ENCODE measurements around the gene AFF3.
"Not testable (repeated sequence)": the region's sequence is repeated elsewhere in the genome, so short reads cannot be mapped to it uniquely, and the experiment has no call there.

Gene AFF3

GRCh38 chr2:99674090-99674489 lies 468.3 kb downstream of the AFF3 start:
- Histone ChIP-seq H3K9ac (ENCODE audit: low read length) (no peak overlapping the region), H3K4me3 (ENCODE audit: low read length) (no peak overlapping the region), H3K27ac (ENCODE audit: low read depth, low read length) (no peak overlapping the region), H3K27me3 (ENCODE audit: control insufficient read depth, insufficient read depth, low read length) (no peaks in the 10 kb centered on the region), H3K36me3 (ENCODE audit: control insufficient read depth, insufficient read depth, low read length) (no peaks in the 10 kb centered on the region), H3K4me1 (ENCODE audit: control insufficient read depth, insufficient read depth, low read length) (no peaks in the 10 kb centered on the region)

- Histone ChIP-seq H3K4me3 (ENCODE audit: low read length) (no peak overlapping the region), H3K36me3 (ENCODE audit: control insufficient read depth, insufficient read depth, low read length) (no peaks in the 10 kb centered on the region), H3K27me3 (ENCODE audit: control insufficient read depth, insufficient read depth, low read length) (no peaks in the 10 kb centered on the region), H3K27ac (ENCODE audit: low read depth, low read length) (no peak overlapping the region), H3K4me1 (ENCODE audit: control insufficient read depth, insufficient read depth, low read length) (no peaks in the 10 kb centered on the region), H3K9ac (ENCODE audit: low read length) (no peak overlapping the region)
These were observed 469.5 kb downstream of the AFF3 start for GRCh38 chr2:99672766-99673350.

- no peak overlapping the region for H3K27ac ChIP-seq (ENCODE audit: low read depth, low read length)
- no peaks in the 10 kb centered on the region for H3K36me3 ChIP-seq (ENCODE audit: control insufficient read depth, insufficient read depth, low read length)
- no peak overlapping the region for H3K9ac ChIP-seq (ENCODE audit: low read length)
- no peaks in the 10 kb centered on the region for H3K4me1 ChIP-seq (ENCODE audit: control insufficient read depth, insufficient read depth, low read length)
- no peak overlapping the region for H3K4me3 ChIP-seq (ENCODE audit: low read length)
- no peaks in the 10 kb centered on the region for H3K27me3 ChIP-seq (ENCODE audit: control insufficient read depth, insufficient read depth, low read length)
These were observed 471.3 kb downstream of the AFF3 start for GRCh38 chr2:99670768-99671734.

GRCh38 chr2:99666256-99666655 lies 476.1 kb downstream of the AFF3 start:
- H3K9ac ChIP-seq (ENCODE audit: low read length), result no peak overlapping the region
- no peaks in the 10 kb centered on the region for H3K36me3 ChIP-seq (ENCODE audit: control insufficient read depth, insufficient read depth, low read length)
- no peak overlapping the region for H3K4me3 ChIP-seq (ENCODE audit: low read length)
- H3K27ac ChIP-seq (ENCODE audit: low read depth, low read length), result no peak overlapping the region
- H3K27me3 ChIP-seq (ENCODE audit: control insufficient read depth, insufficient read depth, low read length), result no peaks in the 10 kb centered on the region
- H3K4me1 ChIP-seq (ENCODE audit: control insufficient read depth, insufficient read depth, low read length), result peaks cover 6% of the 10 kb centered on the region

GRCh38 chr2:99663641-99664040 lies 478.7 kb downstream of the AFF3 start:
- peaks cover 6% of the 10 kb centered on the region for H3K4me1 ChIP-seq (ENCODE audit: control insufficient read depth, insufficient read depth, low read length)
- no peak overlapping the region for H3K4me3 ChIP-seq (ENCODE audit: low read length)
- H3K36me3 ChIP-seq (ENCODE audit: control insufficient read depth, insufficient read depth, low read length), result no peaks in the 10 kb centered on the region
- no peak overlapping the region for H3K27ac ChIP-seq (ENCODE audit: low read depth, low read length)
- no peak overlapping the region for H3K9ac ChIP-seq (ENCODE audit: low read length)
- no peaks in the 10 kb centered on the region for H3K27me3 ChIP-seq (ENCODE audit: control insufficient read depth, insufficient read depth, low read length)

GRCh38 chr2:99662761-99663341 lies 479.5 kb downstream of the AFF3 start:
- Histone ChIP-seq H3K36me3 (ENCODE audit: control insufficient read depth, insufficient read depth, low read length) (no peaks in the 10 kb centered on the region), H3K9ac (ENCODE audit: low read length) (no peak overlapping the region), H3K27ac (ENCODE audit: low read depth, low read length) (no peak overlapping the region)

GRCh38 chr2:99661761-99662160 lies 480.6 kb downstream of the AFF3 start:
- not testable (repeated sequence) for H3K9ac ChIP-seq (ENCODE audit: low read length); H3K27me3 ChIP-seq (ENCODE audit: control insufficient read depth, insufficient read depth, low read length); H3K36me3 ChIP-seq (ENCODE audit: control insufficient read depth, insufficient read depth, low read length); H3K27ac ChIP-seq (ENCODE audit: low read depth, low read length); H3K4me3 ChIP-seq (ENCODE audit: low read length)
- peaks cover 12% of the 10 kb centered on the region for H3K4me1 ChIP-seq (ENCODE audit: control insufficient read depth, insufficient read depth, low read length)

More at GRCh38 chr2:99662761-99663341, 479.5 kb downstream of the AFF3 start:
- Histone ChIP-seq H3K27me3 (ENCODE audit: control insufficient read depth, insufficient read depth, low read length) (no peaks in the 10 kb centered on the region), H3K4me3 (ENCODE audit: low read length) (no peak overlapping the region), H3K4me1 (ENCODE audit: control insufficient read depth, insufficient read depth, low read length) (peaks cover 6% of the 10 kb centered on the region)

GRCh38 chr2:99660616-99661406 lies 481.6 kb downstream of the AFF3 start:
- Histone ChIP-seq H3K27ac (ENCODE audit: low read depth, low read length) (no peak overlapping the region), H3K9ac (ENCODE audit: low read length) (no peak overlapping the region), H3K4me1 (ENCODE audit: control insufficient read depth, insufficient read depth, low read length) (peaks cover 12% of the 10 kb centered on the region), H3K27me3 (ENCODE audit: control insufficient read depth, insufficient read depth, low read length) (no peaks in the 10 kb centered on the region), H3K4me3 (ENCODE audit: low read length) (no peak overlapping the region), H3K36me3 (ENCODE audit: control insufficient read depth, insufficient read depth, low read length) (no peaks in the 10 kb centered on the region)

- H3K27ac ChIP-seq (ENCODE audit: low read depth, low read length), result no peak overlapping the region
- no peak overlapping the region for H3K9ac ChIP-seq (ENCODE audit: low read length)
- no peaks in the 10 kb centered on the region for H3K27me3 ChIP-seq (ENCODE audit: control insufficient read depth, insufficient read depth, low read length)
- peaks cover 12% of the 10 kb centered on the region for H3K4me1 ChIP-seq (ENCODE audit: control insufficient read depth, insufficient read depth, low read length)
- H3K36me3 ChIP-seq (ENCODE audit: control insufficient read depth, insufficient read depth, low read length), result no peaks in the 10 kb centered on the region
- no peak overlapping the region for H3K4me3 ChIP-seq (ENCODE audit: low read length)
These were observed 482.5 kb downstream of the AFF3 start for GRCh38 chr2:99659874-99660273.

- peaks cover 8% of the 10 kb centered on the region for H3K4me1 ChIP-seq (ENCODE audit: control insufficient read depth, insufficient read depth, low read length)
- no peak overlapping the region for H3K27ac ChIP-seq (ENCODE audit: low read depth, low read length)
- H3K9ac ChIP-seq (ENCODE audit: low read length), result no peak overlapping the region
- no peak overlapping the region for H3K4me3 ChIP-seq (ENCODE audit: low read length)
- H3K27me3 ChIP-seq (ENCODE audit: control insufficient read depth, insufficient read depth, low read length), result no peaks in the 10 kb centered on the region
- no peaks in the 10 kb centered on the region for H3K36me3 ChIP-seq (ENCODE audit: control insufficient read depth, insufficient read depth, low read length)
These were observed 484.6 kb downstream of the AFF3 start for GRCh38 chr2:99657691-99658258.

GRCh38 chr2:99656994-99657393 lies 485.4 kb downstream of the AFF3 start:
- Histone ChIP-seq H3K9ac (ENCODE audit: low read length) (no peak overlapping the region), H3K27ac (ENCODE audit: low read depth, low read length) (no peak overlapping the region), H3K27me3 (ENCODE audit: control insufficient read depth, insufficient read depth, low read length) (no peaks in the 10 kb centered on the region), H3K36me3 (ENCODE audit: control insufficient read depth, insufficient read depth, low read length) (no peaks in the 10 kb centered on the region), H3K4me3 (ENCODE audit: low read length) (no peak overlapping the region), H3K4me1 (ENCODE audit: control insufficient read depth, insufficient read depth, low read length) (peaks cover 6% of the 10 kb centered on the region)

GRCh38 chr2:99653433-99653832 lies 489.0 kb downstream of the AFF3 start:
- Histone ChIP-seq H3K27ac (ENCODE audit: low read depth, low read length) (no peak overlapping the region), H3K4me1 (ENCODE audit: control insufficient read depth, insufficient read depth, low read length) (peaks cover 10% of the 10 kb centered on the region), H3K9ac (ENCODE audit: low read length) (no peak overlapping the region), H3K27me3 (ENCODE audit: control insufficient read depth, insufficient read depth, low read length) (no peaks in the 10 kb centered on the region), H3K4me3 (ENCODE audit: low read length) (no peak overlapping the region), H3K36me3 (ENCODE audit: control insufficient read depth, insufficient read depth, low read length) (no peaks in the 10 kb centered on the region)
